NB4 (cell line): Measurements from ENCODE around the gene FXR2.

Experiments used
- CTCF ChIP-seq: IDR thresholded peaks from one replicate; pipeline ENCODE4 v1.5.1; 2012; ENCODE audit warnings: low read depth, low read length
- MAX ChIP-seq: IDR thresholded peaks from 2 replicates; pipeline ENCODE4 v1.6.1; 2011; ENCODE audit warnings: low read depth, low read length
- MYC ChIP-seq: IDR thresholded peaks from 2 replicates; pipeline ENCODE4 v1.6.1; 2011; ENCODE audit warnings: low read depth, low read length
- POLR2A ChIP-seq: IDR thresholded peaks from 2 replicates; pipeline ENCODE4 v1.6.1; 2011; ENCODE audit warnings: mild to moderate bottlenecking; ENCODE audit not compliant: insufficient read length; ENCODE audit errors: extremely low read depth

GRCh38 chr17:7573324-7574080 is 41.2 kb downstream of the FXR2 start:
- TF ChIP-seq POLR2A (no peak), CTCF (no peak), MAX (peak; percentile 83), MYC (peak; percentile 100)
